ENCODE measurements around the gene TCTN2. TPM values are rescaled to one million over a fixed set of nuclear protein-coding genes. Genes with fewer than 3 reads are reported as not detected.

Gene TCTN2
- total RNA-seq (2021; fragmentation: NEBNext Ultra II Directional; extraction: Animal tissue kit (Norgen Biotek cat#: 25700)) (7.2 and 8.4 TPM in 2 replicates), polyA plus RNA-seq (2011; rRNA removed) (7.5 and 7.8 TPM in 2 replicates), polyA minus RNA-seq (2011; rRNA and poly(A)+ RNA removed) (10.9 and 14.4 TPM in 2 replicates)
- 5.5 TPM for polyA plus RNA-seq (2011; cell fraction: cytosol; rRNA removed)
- 7.4 TPM for polyA plus RNA-seq (2011; cell fraction: nucleus; rRNA removed)
- 7.1 to 8.2 TPM (median 7.9 TPM) in 4 replicates for polyA plus RNA-seq (2012, experiment 1 of 2)
- 3.1 TPM for polyA plus RNA-seq (2012, experiment 2 of 2)
- 9.0 TPM for polyA plus RNA-seq (2013, experiment 1 of 2)
- 9.7 TPM for polyA plus RNA-seq (2013, experiment 2 of 2)
- 6.0 TPM for polyA minus RNA-seq (2011; cell fraction: cytosol; rRNA and poly(A)+ RNA removed)
- polyA minus RNA-seq (2011; cell fraction: nucleus; rRNA and poly(A)+ RNA removed): 4.2 TPM
- long read RNA-seq, experiment 1, partial matches to known transcripts: 1 of 3 reads
- long read RNA-seq, experiment 1, other reads (novel, unspliced or antisense): 2 of 3 reads
- long read RNA-seq, experiment 2, partial matches to known transcripts: 1 of 3 reads
- long read RNA-seq, experiment 2, other reads (novel, unspliced or antisense): 0 of 3 reads

- Histone ChIP-seq H4K91ac (replicated peaks; ENCODE audit: insufficient read length, low read length) (no peak within 1 kb of the TSS), H3K23ac (ENCODE audit: insufficient read length) (no peak within 1 kb of the TSS), H2BK12ac (ENCODE audit: low read depth, low read length) (no peak within 1 kb of the TSS), H2BK120ac (replicated peaks; ENCODE audit: low read depth, low read length) (no peak within 1 kb of the TSS), H3K27me3 (replicated peaks in 1 of 4; ENCODE audit: control insufficient read depth in 3 of 4, extremely low read depth in 1 of 4, insufficient read depth in 3 of 4, low read length in 3 of 4) (no peaks in the 10 kb centered on the region), H3K23me2 (ENCODE audit: low read depth, low read length) (peaks cover 4% of the 10 kb centered on the region; the same call in 1 of the 2 replicates), H3K14ac (ENCODE audit: insufficient read length) (no peak within 1 kb of the TSS), H2BK15ac (ENCODE audit: low read length) (no peak within 1 kb of the TSS), H2BK5ac (ENCODE audit: low read depth, low read length) (no peak within 1 kb of the TSS), H4K20me1 (replicated peaks in 1 of 2; ENCODE audit: control insufficient read depth in 1 of 2, insufficient read depth in 2 of 2, low read length in 2 of 2) (no peaks in the 10 kb centered on the region), H4K8ac (ENCODE audit: extremely low read depth, insufficient read depth, low read length) (peak within 1 kb of the TSS; percentile 87), H3K18ac (ENCODE audit: extremely low read depth, low read length) (no peak within 1 kb of the TSS), H3K56ac (replicated peaks; ENCODE audit: insufficient read length, low read depth, low read length) (no peak within 1 kb of the TSS), H3K27ac (ENCODE audit: low read depth, low read length) (no peak within 1 kb of the TSS), H3K4me1 (replicated peaks in 1 of 4; ENCODE audit: control insufficient read depth in 3 of 4, insufficient read depth in 4 of 4, low read length in 3 of 4) (peaks cover 0 to 4% (median 0%) of the 10 kb centered on the region in 4 experiments; a peak in 2 of 7 replicates), H2AFZ (ENCODE audit: low read length) (peak within 1 kb of the TSS; percentile 100), H3K9ac (replicated peaks in 1 of 4; ENCODE audit: extremely low read depth in 1 of 4, low read depth in 3 of 4, low read length in 3 of 4) (peak within 1 kb of the TSS; percentile 38 to 65 (median 54); a peak in 5 of 7 replicates), H4K5ac (ENCODE audit: insufficient read length, low read depth, low read length) (no peak within 1 kb of the TSS), H3K4me2 (ENCODE audit: insufficient read depth in 1 of 2, low read depth in 2 of 2, low read length in 2 of 2) (peak within 1 kb of the TSS; percentile 79 to 95), H2BK20ac (ENCODE audit: low read length) (no peak within 1 kb of the TSS), H3K9me3 (ENCODE audit: insufficient read depth in 2 of 2, low read depth in 1 of 2, low read length in 1 of 2) (no peaks in the 10 kb centered on the region), H3K79me1 (ENCODE audit: low read depth, low read length) (no peaks in the 10 kb centered on the region), H3K4ac (replicated peaks; ENCODE audit: insufficient read length, low read depth, low read length) (no peak within 1 kb of the TSS), H3K79me2 (ENCODE audit: control insufficient read depth in 1 of 2, insufficient read depth in 2 of 2, low read length in 2 of 2) (no peaks in the 10 kb centered on the region), H3K4me3 (ENCODE audit: extremely low read depth in 1 of 4, insufficient read depth in 2 of 4, low read depth in 3 of 4, low read length in 4 of 4) (peak within 1 kb of the TSS; percentile 76 to 87 (median 80)), H3K36me3 (ENCODE audit: control insufficient read depth in 2 of 4, insufficient read depth in 4 of 4, low read length in 3 of 4) (no peaks in the 10 kb centered on the region; a peak in 1 of 8 replicates), H2AK5ac (ENCODE audit: low read depth, low read length) (no peak within 1 kb of the TSS)
- peak; percentile 76 to 98 for DNase-seq (ENCODE audit: low read depth in 1 of 2, low spot score in 2 of 2)
- 7% methylated on average over 51 of the region's 53 CpGs; no CpG with 5 or more reads in 1 of the 2 experiments for WGBS, 2 experiments (ENCODE audit: extremely low coverage in 1 of 2, insufficient coverage in 1 of 2, insufficient read length in 1 of 2, insufficient replicate concordance in 2 of 2, low coverage in 1 of 2, low lambda C conversion rate in 2 of 2, missing lambda C conversion rate in 1 of 2)
- ChIA-PET POLR2A (ENCODE audit: partially characterized antibody) (interaction anchor here (0.7 to 1.7 kb wide), 7 partner anchors 13 to 87 kb away, joined by 3 to 5 read pairs (median 3); partner anchors contain the start of gene TMED2), CTCF (ENCODE audit: partially characterized antibody) (no interaction called here)
- no peak for FAIRE-seq
- no peak for TF ChIP-seq TEAD4 (IDR thresholded peaks at IDR 0.05; ENCODE audit: low read depth, low read length)
- 0 out of 2 replicates have a peak, but pooled peaks have one; percentile 29 for TF ChIP-seq CHD2 (IDR thresholded peaks at IDR 0.05; ENCODE audit: low read length)
- peak; percentile 76; the same call in 1 of the 2 replicates for TF ChIP-seq SP1 (IDR thresholded peaks at IDR 0.05; ENCODE audit: low read depth, low read length)
- no peak for TF ChIP-seq RNF2 (IDR thresholded peaks at IDR 0.05; ENCODE audit: borderline replicate concordance, low read depth, low read length, missing control alignments, poor library complexity, severe bottlenecking)
- no peak for TF ChIP-seq POLR2AphosphoS5 (IDR thresholded peaks at IDR 0.05; ENCODE audit: low read depth, low read length)
- peak; percentile 10; the same call in 1 of the 2 replicates for TF ChIP-seq TBP (IDR thresholded peaks at IDR 0.05; ENCODE audit: low read depth, low read length)
- no peak for TF ChIP-seq HDAC6 (IDR thresholded peaks at IDR 0.05; ENCODE audit: low read depth, low read length)
- no peak for TF ChIP-seq EZH2 (IDR thresholded peaks at IDR 0.05; ENCODE audit: low read depth, low read length, severe bottlenecking)
- TF ChIP-seq YY1 (IDR thresholded peaks at IDR 0.05; ENCODE audit: low read depth, low read length): peak; percentile 98
These were observed at the start of gene TCTN2 for GRCh38 chr12:123670882-123671728. TSS of gene TCTN2 (plus strand) at chr12:123671113. CDS start at chr12:123671241, 128 bp downstream.

All from H1 (cell line).